DOHH2 (cell line): ENCODE measurements around the gene CTNNBL1.

Experiments used
- EZH2phosphoT487 ChIP-seq: fragments of 200-600 bp; sonication (generic); IDR thresholded peaks from 2 replicates; pipeline ENCODE4 v1.6.1; 2017; ENCODE audit warnings: borderline replicate concordance, mild to moderate bottlenecking, antibody characterized with exemption, low read length, moderate library complexity, mixed read lengths
- TF ChIP-seq, protein P1 (sequence below): fragments of 200-600 bp; sonication (generic); IDR thresholded peaks from one replicate; pipeline ENCODE4 v1.5.1; 2014; ENCODE audit warnings: antibody characterized with exemption, mild to moderate bottlenecking, low read depth, low read length; ENCODE audit not compliant: poor library complexity, severe bottlenecking

DNA sequence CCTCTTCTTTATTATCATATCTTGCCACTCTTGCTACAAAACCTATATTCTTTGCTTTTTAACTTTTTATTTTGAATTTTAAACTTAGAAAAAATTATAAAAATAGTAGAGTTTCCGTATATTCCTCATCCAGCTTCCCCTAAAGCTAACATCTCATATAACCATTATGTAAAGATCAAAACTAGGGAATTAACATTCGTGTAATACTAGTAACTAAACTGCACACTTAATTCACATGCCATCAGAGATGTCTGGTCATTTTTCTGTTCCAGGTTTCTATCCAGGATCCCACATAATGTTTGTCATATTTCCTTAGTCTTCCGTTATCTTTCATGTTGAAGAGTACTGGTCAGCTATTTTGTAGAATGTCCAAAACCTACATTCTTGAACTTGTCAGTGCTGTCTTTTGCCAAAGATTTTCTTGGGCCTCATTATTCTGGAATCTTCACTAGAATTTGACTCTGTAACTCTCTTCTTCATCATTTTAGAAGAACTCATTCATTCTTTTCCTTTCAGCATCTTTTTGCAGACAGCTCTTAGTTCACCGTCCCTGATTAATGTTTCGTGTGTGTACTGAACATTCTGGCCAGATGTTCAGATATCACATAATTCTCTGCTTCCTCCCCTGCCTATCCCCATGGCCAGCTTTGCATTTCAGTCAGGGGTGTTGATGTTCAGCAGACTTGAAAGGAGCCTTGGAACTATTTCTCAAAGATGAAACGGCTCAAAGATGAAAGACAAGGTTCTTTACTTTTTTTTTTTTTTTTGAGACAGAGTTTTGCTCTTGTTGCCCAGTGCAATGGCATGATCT, 9.4 kb downstream of the CTNNBL1 start:
- TF ChIP-seq, protein P1, sequence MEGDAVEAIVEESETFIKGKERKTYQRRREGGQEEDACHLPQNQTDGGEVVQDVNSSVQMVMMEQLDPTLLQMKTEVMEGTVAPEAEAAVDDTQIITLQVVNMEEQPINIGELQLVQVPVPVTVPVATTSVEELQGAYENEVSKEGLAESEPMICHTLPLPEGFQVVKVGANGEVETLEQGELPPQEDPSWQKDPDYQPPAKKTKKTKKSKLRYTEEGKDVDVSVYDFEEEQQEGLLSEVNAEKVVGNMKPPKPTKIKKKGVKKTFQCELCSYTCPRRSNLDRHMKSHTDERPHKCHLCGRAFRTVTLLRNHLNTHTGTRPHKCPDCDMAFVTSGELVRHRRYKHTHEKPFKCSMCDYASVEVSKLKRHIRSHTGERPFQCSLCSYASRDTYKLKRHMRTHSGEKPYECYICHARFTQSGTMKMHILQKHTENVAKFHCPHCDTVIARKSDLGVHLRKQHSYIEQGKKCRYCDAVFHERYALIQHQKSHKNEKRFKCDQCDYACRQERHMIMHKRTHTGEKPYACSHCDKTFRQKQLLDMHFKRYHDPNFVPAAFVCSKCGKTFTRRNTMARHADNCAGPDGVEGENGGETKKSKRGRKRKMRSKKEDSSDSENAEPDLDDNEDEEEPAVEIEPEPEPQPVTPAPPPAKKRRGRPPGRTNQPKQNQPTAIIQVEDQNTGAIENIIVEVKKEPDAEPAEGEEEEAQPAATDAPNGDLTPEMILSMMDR, result no peak
- TF ChIP-seq EZH2phosphoT487, result no peak
